HG03025 (cell line): ENCODE data around the gene RNF157.

ENCODE experiments used
- ATAC-seq: cut with Tn5 transposase; IDR thresholded peaks from one replicate; pipeline ENCODE4 v1.9.1; 2021; ENCODE audit warnings: mild to moderate bottlenecking, moderate library complexity; ENCODE audit not compliant: unreplicated experiment, low FRiP score

The RNF157 gene

GRCh38 chr17:76131692-76132573 is 108.4 kb downstream of the RNF157 start:
- no peak for ATAC-seq

- ATAC-seq: no peak
These were observed 109.1 kb downstream of the RNF157 start for GRCh38 chr17:76131051-76131691.

- ATAC-seq: no peak
These were observed 109.8 kb downstream of the RNF157 start for GRCh38 chr17:76130473-76130872.

GRCh38 chr17:76125922-76126321 is 114.4 kb downstream of the RNF157 start:
- no peak for ATAC-seq

- ATAC-seq: no peak
These were observed 115.0 kb downstream of the RNF157 start for GRCh38 chr17:76125391-76125675.

- no peak for ATAC-seq
These were observed 115.5 kb downstream of the RNF157 start for GRCh38 chr17:76124582-76125390.

- ATAC-seq: no peak
These were observed 116.3 kb downstream of the RNF157 start for GRCh38 chr17:76123749-76124581.

GRCh38 chr17:76123191-76123499 is 117.1 kb downstream of the RNF157 start:
- no peak for ATAC-seq

- ATAC-seq: no peak
These were observed 117.7 kb downstream of the RNF157 start for GRCh38 chr17:76122431-76123190.

GRCh38 chr17:76121932-76122430 is 118.3 kb downstream of the RNF157 start:
- ATAC-seq: no peak

- ATAC-seq: no peak
These were observed 119.7 kb downstream of the RNF157 start for GRCh38 chr17:76120658-76121008.

GRCh38 chr17:76119409-76120371 is 120.6 kb downstream of the RNF157 start:
- no peak for ATAC-seq

- ATAC-seq: no peak
These were observed 125.0 kb downstream of the RNF157 start for GRCh38 chr17:76115138-76115754.

- ATAC-seq: no peak
These were observed 128.3 kb downstream of the RNF157 start for GRCh38 chr17:76111956-76112355.

- ATAC-seq: no peak
These were observed 132.8 kb downstream of the RNF157 start for GRCh38 chr17:76107509-76107908.

GRCh38 chr17:76106703-76107102 is 133.6 kb downstream of the RNF157 start:
- ATAC-seq: no peak

- no peak for ATAC-seq
These were observed 135.4 kb downstream of the RNF157 start for GRCh38 chr17:76104896-76105231.

- no peak for ATAC-seq
These were observed 136.0 kb downstream of the RNF157 start for GRCh38 chr17:76104140-76104895.
